Keratinocyte (primary cell): ENCODE data around the gene DAGLA. TPM values are rescaled to one million over a fixed set of nuclear protein-coding genes. Genes with fewer than 3 reads are reported as not detected.

ENCODE experiments used
- DNase-seq: peaks from one replicate; pipeline ENCODE4 v3.0.0-alpha.2; 2011; ENCODE audit warnings: low read depth, missing footprints, low spot score
- FAIRE-seq: peaks from 2 replicates; lab custom pipeline; 2011; peaks lifted over from hg19 to GRCh38; lab: Jason Lieb, UNC
- H2AFZ ChIP-seq: 2 replicates; pipeline ENCODE4 v1.6.0; 2012; ENCODE audit warnings: low read length, control low read depth, inconsistent platforms; ENCODE audit not compliant: control insufficient read depth
- H3K27ac ChIP-seq: 2 replicates; pipeline ENCODE4 v1.5.1; 2011; ENCODE audit warnings: low read length; ENCODE audit not compliant: control insufficient read depth, insufficient read depth
- H3K27me3 ChIP-seq: 3 replicates; pipeline ENCODE4 v1.6.0; 2011; ENCODE audit warnings: low read length; ENCODE audit not compliant: control insufficient read depth, insufficient read depth; ENCODE audit errors: extremely low read depth
- H3K36me3 ChIP-seq, 2 experiments: 2 replicates in 1 of 2; 3 replicates in 1 of 2; pipeline ENCODE4 v1.5.1; 2011; ENCODE audit warnings: low read length in 2 of 2, mild to moderate bottlenecking in 1 of 2; ENCODE audit not compliant: control insufficient read depth in 2 of 2, insufficient read depth in 2 of 2; ENCODE audit errors: extremely low read depth in 1 of 2
- H3K4me1 ChIP-seq: 3 replicates; pipeline ENCODE4 v1.5.1; 2011; ENCODE audit warnings: low read length; ENCODE audit not compliant: control insufficient read depth, insufficient read depth; ENCODE audit errors: extremely low read depth
- H3K4me2 ChIP-seq: 3 replicates; pipeline ENCODE4 v1.6.0; 2011; ENCODE audit warnings: low read depth, low read length; ENCODE audit not compliant: control insufficient read depth, insufficient read depth; ENCODE audit errors: extremely low read depth
- H3K4me3 ChIP-seq, 3 experiments: fragments of 200-600 bp in 1 of 3; sonication (generic) in 1 of 3; 2 replicates in 2 of 3; 3 replicates in 1 of 3; pipeline ENCODE4 v1.5.1; 2011 to 2016; ENCODE audit warnings: low read length in 3 of 3, mild to moderate bottlenecking in 3 of 3, control low read depth in 2 of 3, inconsistent platforms in 1 of 3, low read depth in 1 of 3, mixed read lengths in 1 of 3, mixed run types in 1 of 3, moderate library complexity in 1 of 3; ENCODE audit not compliant: control insufficient read depth in 2 of 3, insufficient read depth in 2 of 3; ENCODE audit errors: extremely low read depth in 1 of 3
- H3K79me2 ChIP-seq: 2 replicates; pipeline ENCODE4 v1.6.0; 2012; ENCODE audit warnings: low read length; ENCODE audit not compliant: control insufficient read depth, insufficient read depth
- H3K9ac ChIP-seq: 3 replicates; pipeline ENCODE4 v1.6.0; 2011; ENCODE audit warnings: low read length; ENCODE audit not compliant: control insufficient read depth, insufficient read depth; ENCODE audit errors: extremely low read depth
- H3K9me1 ChIP-seq: 3 replicates; pipeline ENCODE4 v1.6.0; 2011; ENCODE audit warnings: low read length; ENCODE audit not compliant: control insufficient read depth, insufficient read depth; ENCODE audit errors: extremely low read depth
- H3K9me3 ChIP-seq: 2 replicates; pipeline ENCODE4 v1.5.1; 2012; ENCODE audit warnings: low read depth, low read length; ENCODE audit not compliant: control insufficient read depth
- H4K20me1 ChIP-seq: 3 replicates; pipeline ENCODE4 v1.6.0; 2011; ENCODE audit warnings: low read length; ENCODE audit not compliant: control insufficient read depth, insufficient read depth; ENCODE audit errors: extremely low read depth
- CTCF ChIP-seq, 3 experiments: IDR thresholded peaks in 1 of 3; conservative IDR thresholded peaks in 1 of 3; optimal IDR thresholded peaks in 1 of 3; 2 replicates in 2 of 3; 3 replicates in 1 of 3; pipeline versions ENCODE3 to v1.5.1; 2011; ENCODE audit warnings: low read length in 3 of 3, mild to moderate bottlenecking in 3 of 3, moderate library complexity in 2 of 3, control low read depth in 1 of 3, inconsistent platforms in 1 of 3; ENCODE audit not compliant: insufficient read depth in 2 of 3; ENCODE audit errors: extremely low read depth in 1 of 3
- EZH2 ChIP-seq: IDR thresholded peaks from one replicate; pipeline ENCODE4 v1.6.1; 2012; ENCODE audit warnings: inconsistent platforms, mild to moderate bottlenecking, low read length, moderate library complexity
- dilution Hi-C: fragments of 300-500 bp; cut with MboI; formaldehyde crosslinking; loops from one replicate; pipeline ENCODE4 v1.7.0; 2020; ENCODE audit warnings: low sequenced_read_pairs; ENCODE audit not compliant: extremely low pct_ligation_motif_present
- polyA plus RNA-seq, 5 experiments: library from polyadenylated mRNA; depleted of rRNA in 3 of 5; stranded (reverse) in 3 of 5; stranded (forward) in 1 of 5; unstranded in 1 of 5; fragments of >200 nt; gene quantifications; 1 replicate in 1 of 5; 2 replicates in 3 of 5; 3 replicates in 1 of 5; pipeline versions ENCODE4 v1.2.1 to v1.2.3, GENCODE V29; 2011 to 2012; ENCODE audit warnings: missing spikeins in 2 of 5, low read depth in 1 of 5, low replicate concordance in 1 of 5

DAGLA gene
- polyA plus RNA-seq, 1 donor (not counting 4 experiments of a cell fraction or from before 2014, with no cell fraction given) = 0.03 TPM

GRCh38 chr11:61642162-61642561 is 38.0 kb upstream of the DAGLA start:
- FAIRE-seq = no peak
- peaks cover 9% of the 10 kb centered on the region for H3K4me1 ChIP-seq
- no peak overlapping the region for H3K4me2 ChIP-seq
- no peak overlapping the region for H3K27ac ChIP-seq
- no peaks in the 10 kb centered on the region for H3K9me3 ChIP-seq
- no peaks in the 10 kb centered on the region for H3K79me2 ChIP-seq
- H3K4me3 ChIP-seq = no peak overlapping the region
- H4K20me1 ChIP-seq = peaks cover 3% of the 10 kb centered on the region
- TF ChIP-seq EZH2 (no peak), CTCF (optimal IDR thresholded peaks at IDR 0.05 in 1 of 3, IDR thresholded peaks at IDR 0.05 in 1 of 3, conservative IDR thresholded peaks at IDR 0.05 in 1 of 3; ENCODE audit: extremely low read depth in 1 of 3, insufficient read depth in 2 of 3, low read length in 3 of 3) (no peak)
- H3K9me1 ChIP-seq = no peaks in the 10 kb centered on the region
- H3K9ac ChIP-seq = no peak overlapping the region
- dilution Hi-C loops = no loop called here
- peaks cover 7% of the 10 kb centered on the region for H3K27me3 ChIP-seq
- DNase-seq = no peak
- no peaks in the 10 kb centered on the region for H3K36me3 ChIP-seq
- no peak overlapping the region for H2AFZ ChIP-seq

GRCh38 chr11:61645179-61645868 is 34.9 kb upstream of the DAGLA start:
- Histone ChIP-seq H3K4me1 (no peaks in the 10 kb centered on the region), H3K36me3 (no peaks in the 10 kb centered on the region), H3K9me1 (no peaks in the 10 kb centered on the region), H3K9me3 (no peaks in the 10 kb centered on the region), H3K9ac (no peak overlapping the region), H3K4me3 (no peak overlapping the region), H3K4me2 (no peak overlapping the region), H4K20me1 (peaks cover 3% of the 10 kb centered on the region), H3K79me2 (no peaks in the 10 kb centered on the region), H3K27ac (no peak overlapping the region), H3K27me3 (peaks cover 7% of the 10 kb centered on the region), H2AFZ (no peak overlapping the region)
- FAIRE-seq (no peak), DNase-seq (no peak)
- dilution Hi-C loops = no loop called here
- TF ChIP-seq EZH2 (no peak), CTCF (optimal IDR thresholded peaks at IDR 0.05 in 1 of 3, IDR thresholded peaks at IDR 0.05 in 1 of 3, conservative IDR thresholded peaks at IDR 0.05 in 1 of 3; ENCODE audit: extremely low read depth in 1 of 3, insufficient read depth in 2 of 3, low read length in 3 of 3) (no peak)
